OCI-LY1 (cell line): Measurements from ENCODE around the gene MCM7.

Experiments
- EZH2 ChIP-seq: fragments of 200-600 bp; sonication (generic), shearing (Covaris generic); IDR thresholded peaks from 2 replicates; pipeline ENCODE4 v1.8.0; 2017; ENCODE audit warnings: borderline replicate concordance, mixed run types, mild to moderate bottlenecking, antibody characterized with exemption, low read length, moderate library complexity, mixed read lengths
- TF ChIP-seq, protein P1 (sequence below): fragments of 200-600 bp; sonication (generic), shearing (Covaris generic); IDR thresholded peaks from 2 replicates; pipeline ENCODE4 v1.5.1; 2017; ENCODE audit warnings: mild to moderate bottlenecking, antibody characterized with exemption, low read length, moderate library complexity, mixed read lengths

DNA sequence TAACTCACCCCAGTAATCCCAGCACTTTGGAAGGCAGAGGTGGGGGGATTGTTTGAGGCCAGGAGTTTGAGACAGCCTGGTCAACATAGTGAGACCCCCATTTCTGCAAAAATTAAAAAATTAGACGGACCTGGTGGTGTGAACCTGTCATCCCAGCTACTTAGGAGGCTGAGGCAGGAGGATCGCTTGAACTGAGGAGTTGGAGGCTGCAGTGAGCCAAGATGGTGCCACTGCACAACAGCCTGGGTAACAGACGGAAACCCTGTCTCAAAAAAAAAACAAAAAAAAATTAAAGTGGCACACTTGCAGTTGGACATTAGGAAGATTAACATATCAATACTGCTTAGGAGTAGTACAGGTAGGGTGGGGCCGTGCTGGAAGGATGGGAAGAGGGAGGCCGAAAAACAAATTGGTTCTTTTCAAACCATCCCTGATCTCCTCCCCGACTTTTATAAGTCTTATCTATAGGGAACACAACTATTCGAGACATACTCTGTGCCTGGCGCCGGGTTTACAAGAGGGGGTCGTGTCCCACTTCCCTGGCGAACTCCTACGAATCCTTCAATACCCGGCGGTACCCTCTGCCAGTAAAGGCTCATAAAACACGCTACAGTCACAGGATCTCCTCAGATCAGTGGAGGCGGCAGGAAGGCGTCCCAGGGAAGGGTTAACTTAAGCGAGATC is 17.3 kb upstream of the MCM7 start:
- TF ChIP-seq, protein P1, sequence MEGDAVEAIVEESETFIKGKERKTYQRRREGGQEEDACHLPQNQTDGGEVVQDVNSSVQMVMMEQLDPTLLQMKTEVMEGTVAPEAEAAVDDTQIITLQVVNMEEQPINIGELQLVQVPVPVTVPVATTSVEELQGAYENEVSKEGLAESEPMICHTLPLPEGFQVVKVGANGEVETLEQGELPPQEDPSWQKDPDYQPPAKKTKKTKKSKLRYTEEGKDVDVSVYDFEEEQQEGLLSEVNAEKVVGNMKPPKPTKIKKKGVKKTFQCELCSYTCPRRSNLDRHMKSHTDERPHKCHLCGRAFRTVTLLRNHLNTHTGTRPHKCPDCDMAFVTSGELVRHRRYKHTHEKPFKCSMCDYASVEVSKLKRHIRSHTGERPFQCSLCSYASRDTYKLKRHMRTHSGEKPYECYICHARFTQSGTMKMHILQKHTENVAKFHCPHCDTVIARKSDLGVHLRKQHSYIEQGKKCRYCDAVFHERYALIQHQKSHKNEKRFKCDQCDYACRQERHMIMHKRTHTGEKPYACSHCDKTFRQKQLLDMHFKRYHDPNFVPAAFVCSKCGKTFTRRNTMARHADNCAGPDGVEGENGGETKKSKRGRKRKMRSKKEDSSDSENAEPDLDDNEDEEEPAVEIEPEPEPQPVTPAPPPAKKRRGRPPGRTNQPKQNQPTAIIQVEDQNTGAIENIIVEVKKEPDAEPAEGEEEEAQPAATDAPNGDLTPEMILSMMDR = no peak
- TF ChIP-seq EZH2 = no peak
